Mammary epithelial cell (primary cell): ENCODE data around the gene HOXD8.

Source experiments
- EZH2 ChIP-seq: IDR thresholded peaks from 2 replicates; pipeline ENCODE4 v1.6.1; 2012; ENCODE audit warnings: low read length, inconsistent platforms, borderline replicate concordance
- TF ChIP-seq, protein P1 (sequence below), 2 donors: IDR thresholded peaks in 1 of 2; conservative IDR thresholded peaks in 1 of 2; 2 replicates each; pipeline ENCODE4 v1.5.1; 2011 to 2012; ENCODE audit warnings: inconsistent platforms in 2 of 2, low read length in 2 of 2, mild to moderate bottlenecking in 2 of 2, control low read depth in 1 of 2, low read depth in 1 of 2; ENCODE audit not compliant: insufficient read depth in 1 of 2; ENCODE audit errors: extremely low read depth in 1 of 2

DNA sequence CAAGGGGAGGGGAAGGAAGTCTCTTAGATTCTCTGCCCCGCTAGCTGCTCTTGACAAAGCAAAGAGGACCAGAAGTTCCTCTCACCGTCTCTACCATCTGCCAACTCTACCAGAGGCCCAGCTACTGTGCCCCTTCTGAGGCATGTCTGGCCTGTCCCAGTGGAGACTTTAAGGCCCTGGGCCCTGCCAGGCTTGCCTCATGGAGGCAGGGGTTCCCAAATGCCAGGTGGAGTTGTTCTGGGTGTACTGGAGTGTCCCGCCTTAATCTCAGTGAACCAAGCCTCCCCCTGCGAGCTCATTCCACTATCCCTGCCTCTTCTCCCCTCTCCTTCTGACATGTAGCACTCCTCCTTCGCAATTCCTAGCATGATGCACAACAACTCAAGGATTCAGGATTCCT, 27.7 kb upstream of the HOXD8 start:
- TF ChIP-seq, protein P1, sequence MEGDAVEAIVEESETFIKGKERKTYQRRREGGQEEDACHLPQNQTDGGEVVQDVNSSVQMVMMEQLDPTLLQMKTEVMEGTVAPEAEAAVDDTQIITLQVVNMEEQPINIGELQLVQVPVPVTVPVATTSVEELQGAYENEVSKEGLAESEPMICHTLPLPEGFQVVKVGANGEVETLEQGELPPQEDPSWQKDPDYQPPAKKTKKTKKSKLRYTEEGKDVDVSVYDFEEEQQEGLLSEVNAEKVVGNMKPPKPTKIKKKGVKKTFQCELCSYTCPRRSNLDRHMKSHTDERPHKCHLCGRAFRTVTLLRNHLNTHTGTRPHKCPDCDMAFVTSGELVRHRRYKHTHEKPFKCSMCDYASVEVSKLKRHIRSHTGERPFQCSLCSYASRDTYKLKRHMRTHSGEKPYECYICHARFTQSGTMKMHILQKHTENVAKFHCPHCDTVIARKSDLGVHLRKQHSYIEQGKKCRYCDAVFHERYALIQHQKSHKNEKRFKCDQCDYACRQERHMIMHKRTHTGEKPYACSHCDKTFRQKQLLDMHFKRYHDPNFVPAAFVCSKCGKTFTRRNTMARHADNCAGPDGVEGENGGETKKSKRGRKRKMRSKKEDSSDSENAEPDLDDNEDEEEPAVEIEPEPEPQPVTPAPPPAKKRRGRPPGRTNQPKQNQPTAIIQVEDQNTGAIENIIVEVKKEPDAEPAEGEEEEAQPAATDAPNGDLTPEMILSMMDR (conservative IDR thresholded peaks at IDR 0.05 in 1 of 2, IDR thresholded peaks at IDR 0.05 in 1 of 2; ENCODE audit: extremely low read depth in 1 of 2, insufficient read depth in 1 of 2, low read depth in 1 of 2, low read length in 2 of 2) = no peak
- no peak for TF ChIP-seq EZH2
